ENCODE results near the gene FAM78A. TPM values are rescaled to one million over a fixed set of nuclear protein-coding genes. Genes with fewer than 3 reads are reported as not detected.
"Not testable (repeated sequence)": the region's sequence is repeated elsewhere in the genome, so short reads cannot be mapped to it uniquely, and the experiment has no call there.

Gene FAM78A
- total RNA-seq, 1 experiment from 2014 or later: not detected

GRCh38 chr9:131266266-131267229, 9.8 kb downstream of the FAM78A start:
- no peaks in the 10 kb centered on the region for H3K4me1 Mint-ChIP-seq (ENCODE audit: low read depth, unreplicated experiment)
- no peaks in the 10 kb centered on the region for H3K36me3 Mint-ChIP-seq (ENCODE audit: insufficient read depth, unreplicated experiment)
- H3K9me3 Mint-ChIP-seq (ENCODE audit: low read depth, unreplicated experiment): no peaks in the 10 kb centered on the region
- no TSS peak for BruUV-seq (replicated peaks)
- no peak overlapping the region for H3K27ac Mint-ChIP-seq (ENCODE audit: unreplicated experiment)
- no peak for TF ChIP-seq CTCF (IDR thresholded peaks at IDR 0.05; ENCODE audit: unreplicated experiment)
- intact Hi-C loops (cut with micrococcal nuclease; ENCODE audit: unreplicated experiment): no loop called here
- CTCF ChIA-PET: interaction anchor here (0.6 kb wide), 1 partner anchor 1353 kb away, joined by 3 read pairs; no protein-coding TSS in a partner anchor
- peaks cover 13% of the 10 kb centered on the region for H3K27me3 Mint-ChIP-seq (ENCODE audit: unreplicated experiment)
- H3K4me3 Mint-ChIP-seq (ENCODE audit: low read depth, unreplicated experiment): no peak overlapping the region
- no peak for DNase-seq

- CTCF ChIA-PET: no interaction called here
- no peak for DNase-seq
- no peak overlapping the region for H3K27ac Mint-ChIP-seq (ENCODE audit: unreplicated experiment)
- TF ChIP-seq CTCF (IDR thresholded peaks at IDR 0.05; ENCODE audit: unreplicated experiment): no peak
- H3K9me3 Mint-ChIP-seq (ENCODE audit: low read depth, unreplicated experiment): no peaks in the 10 kb centered on the region
- H3K4me1 Mint-ChIP-seq (ENCODE audit: low read depth, unreplicated experiment): no peaks in the 10 kb centered on the region
- H3K36me3 Mint-ChIP-seq (ENCODE audit: insufficient read depth, unreplicated experiment): no peaks in the 10 kb centered on the region
- H3K27me3 Mint-ChIP-seq (ENCODE audit: unreplicated experiment): peaks cover 32% of the 10 kb centered on the region
- H3K4me3 Mint-ChIP-seq (ENCODE audit: low read depth, unreplicated experiment): no peak overlapping the region
- intact Hi-C loops (cut with micrococcal nuclease; ENCODE audit: unreplicated experiment): no loop called here
- BruUV-seq (replicated peaks): no TSS peak
Measured at GRCh38 chr9:131264231-131264630, 12.1 kb downstream of the FAM78A start.

GRCh38 chr9:131263701-131264100, 12.6 kb downstream of the FAM78A start:
- H3K36me3 Mint-ChIP-seq (ENCODE audit: insufficient read depth, unreplicated experiment): no peaks in the 10 kb centered on the region
- H3K4me3 Mint-ChIP-seq (ENCODE audit: low read depth, unreplicated experiment): no peak overlapping the region
- H3K9me3 Mint-ChIP-seq (ENCODE audit: low read depth, unreplicated experiment): no peaks in the 10 kb centered on the region
- no peak for DNase-seq
- TF ChIP-seq CTCF (IDR thresholded peaks at IDR 0.05; ENCODE audit: unreplicated experiment): no peak
- CTCF ChIA-PET: no interaction called here
- intact Hi-C loops (cut with micrococcal nuclease; ENCODE audit: unreplicated experiment): no loop called here
- no peak overlapping the region for H3K27ac Mint-ChIP-seq (ENCODE audit: unreplicated experiment)
- no TSS peak for BruUV-seq (replicated peaks)
- no peaks in the 10 kb centered on the region for H3K4me1 Mint-ChIP-seq (ENCODE audit: low read depth, unreplicated experiment)
- peaks cover 36% of the 10 kb centered on the region for H3K27me3 Mint-ChIP-seq (ENCODE audit: unreplicated experiment)

GRCh38 chr9:131263033-131263343, 13.3 kb downstream of the FAM78A start:
- H3K36me3 Mint-ChIP-seq (ENCODE audit: insufficient read depth, unreplicated experiment); H3K27ac Mint-ChIP-seq (ENCODE audit: unreplicated experiment); DNase-seq; H3K9me3 Mint-ChIP-seq (ENCODE audit: low read depth, unreplicated experiment); H3K4me3 Mint-ChIP-seq (ENCODE audit: low read depth, unreplicated experiment); BruUV-seq (replicated peaks); intact Hi-C loops (cut with micrococcal nuclease; ENCODE audit: unreplicated experiment); H3K4me1 Mint-ChIP-seq (ENCODE audit: low read depth, unreplicated experiment); CTCF ChIA-PET: not testable (repeated sequence)
- H3K27me3 Mint-ChIP-seq (ENCODE audit: unreplicated experiment): peaks cover 36% of the 10 kb centered on the region

Measured in Calu3 (cell line).